SJCRH30 (cell line): ENCODE data around the gene ATRN. TPM values are rescaled to one million over a fixed set of nuclear protein-coding genes. Genes with fewer than 3 reads are reported as not detected.
"Not testable (repeated sequence)": the region's sequence is repeated elsewhere in the genome, so short reads cannot be mapped to it uniquely, and the experiment has no call there.

ENCODE experiments used
- DNase-seq, 2 experiments: peaks; one replicate each; pipeline ENCODE4 v3.0.0-alpha.2; 2015 to 2020
- H3K27ac ChIP-seq: fragments of 250-450 bp; sonication (Bioruptor Pico); 2 replicates; pipeline ENCODE4 v1.5.1; 2020; ENCODE audit warnings: mild to moderate bottlenecking, moderate library complexity
- H3K27me3 ChIP-seq: fragments of 250-450 bp; sonication (Bioruptor Pico); 2 replicates; pipeline ENCODE4 v1.5.1; 2020; ENCODE audit warnings: mild to moderate bottlenecking, moderate library complexity
- H3K36me3 ChIP-seq: fragments of 250-450 bp; sonication (Bioruptor Pico); 2 replicates; pipeline ENCODE4 v1.5.1; 2020; ENCODE audit warnings: mild to moderate bottlenecking, moderate library complexity
- H3K4me1 ChIP-seq: fragments of 250-450 bp; sonication (Bioruptor Pico); 2 replicates; pipeline ENCODE4 v1.5.1; 2020; ENCODE audit warnings: mild to moderate bottlenecking, moderate library complexity
- H3K4me3 ChIP-seq: fragments of 250-450 bp; sonication (Bioruptor Pico); 2 replicates; pipeline ENCODE4 v1.5.1; 2020; ENCODE audit warnings: mild to moderate bottlenecking, moderate library complexity
- H3K9me3 ChIP-seq: fragments of 250-450 bp; sonication (Bioruptor Pico); replicated peaks from 2 replicates; pipeline ENCODE4 v1.5.1; 2020; ENCODE audit warnings: mild to moderate bottlenecking, moderate library complexity
- total RNA-seq: library from RNA; depleted of rRNA; stranded (reverse); fragments of >200 nt; shearing (Covaris generic); gene quantifications from 2 replicates; pipeline ENCODE4 v1.2.3, GENCODE V29; 2014

The ATRN gene
- total RNA-seq, 1 experiment from 2014 or later = 27.9 TPM

GRCh38 chr20:3595541-3595940, 124.7 kb downstream of the ATRN start:
- no peak for DNase-seq
- H3K27me3 ChIP-seq = no peaks in the 10 kb centered on the region
- H3K27ac ChIP-seq = no peak overlapping the region
- H3K4me1 ChIP-seq = no peaks in the 10 kb centered on the region
- no peak overlapping the region for H3K4me3 ChIP-seq
- H3K9me3 ChIP-seq = no peaks in the 10 kb centered on the region
- peaks cover 25% of the 10 kb centered on the region for H3K36me3 ChIP-seq

- peak; percentile 6 to 9 for DNase-seq
- no peaks in the 10 kb centered on the region for H3K4me1 ChIP-seq
- no peak overlapping the region for H3K4me3 ChIP-seq
- no peak overlapping the region for H3K27ac ChIP-seq
- no peaks in the 10 kb centered on the region for H3K9me3 ChIP-seq
- H3K27me3 ChIP-seq = no peaks in the 10 kb centered on the region
- peaks cover 31% of the 10 kb centered on the region for H3K36me3 ChIP-seq
These were observed 132.3 kb downstream of the ATRN start for GRCh38 chr20:3603108-3603507.

GRCh38 chr20:3605386-3605886, 134.6 kb downstream of the ATRN start:
- H3K27ac ChIP-seq, DNase-seq, H3K4me1 ChIP-seq, H3K27me3 ChIP-seq, H3K9me3 ChIP-seq, H3K4me3 ChIP-seq: not testable (repeated sequence)
- peaks cover 24% of the 10 kb centered on the region; the same call in 1 of the 2 replicates for H3K36me3 ChIP-seq

DNA sequence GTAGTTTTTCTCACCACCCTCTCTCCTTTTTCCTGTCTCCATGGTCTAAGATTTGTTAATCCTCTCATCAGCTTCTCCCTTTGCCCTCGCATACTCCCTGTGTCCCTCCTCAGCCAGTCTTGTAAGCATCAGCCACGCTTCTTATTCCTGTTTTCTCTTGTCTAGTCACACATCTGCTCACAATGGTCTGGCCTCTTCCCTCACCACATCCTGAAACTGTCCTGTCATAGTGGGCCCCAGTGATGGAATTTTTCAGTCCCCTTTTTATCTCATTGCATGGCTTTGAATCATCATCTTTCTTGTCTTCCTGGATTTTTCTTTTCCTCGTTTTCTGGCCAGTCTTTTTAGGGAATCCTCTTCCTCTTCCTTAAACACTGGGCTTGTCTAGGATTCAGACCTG, 135.2 kb downstream of the ATRN start:
- H3K36me3 ChIP-seq = peaks cover 19% of the 10 kb centered on the region; the same call in 1 of the 2 replicates

DNA sequence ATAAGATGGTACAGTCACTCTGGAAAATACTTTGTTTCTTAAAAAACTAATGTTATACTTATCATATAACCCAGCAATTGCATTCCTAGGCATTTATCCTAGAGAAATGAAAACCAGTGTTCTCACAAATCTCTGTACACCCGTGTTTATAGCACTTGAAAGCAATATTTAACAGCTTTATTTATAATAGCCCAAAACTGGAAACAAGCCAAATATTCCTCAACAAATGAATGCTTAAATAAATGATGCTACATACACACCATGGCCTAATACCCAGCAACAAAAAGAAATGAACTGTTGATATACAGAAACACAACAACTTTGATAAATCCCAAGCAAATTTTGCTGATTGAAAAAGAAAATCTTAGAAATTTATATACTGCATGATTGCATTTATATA, 141.1 kb downstream of the ATRN start:
- Histone ChIP-seq H3K4me3 (no peak overlapping the region), H3K36me3 (no peaks in the 10 kb centered on the region; the same call in 1 of the 2 replicates), H3K9me3 (no peaks in the 10 kb centered on the region), H3K27ac (no peak overlapping the region), H3K27me3 (no peaks in the 10 kb centered on the region), H3K4me1 (no peaks in the 10 kb centered on the region)
- DNase-seq = no peak

More for the DNA sequence above, 135.2 kb downstream of the ATRN start:
- DNase-seq = no peak
- Histone ChIP-seq H3K27ac (no peak overlapping the region), H3K4me3 (no peak overlapping the region), H3K27me3 (no peaks in the 10 kb centered on the region), H3K4me1 (no peaks in the 10 kb centered on the region), H3K9me3 (no peaks in the 10 kb centered on the region)

- no peak overlapping the region for H3K27ac ChIP-seq
- DNase-seq = no peak
- H3K27me3 ChIP-seq = no peaks in the 10 kb centered on the region
- H3K4me1 ChIP-seq = no peaks in the 10 kb centered on the region
- no peaks in the 10 kb centered on the region for H3K9me3 ChIP-seq
- H3K4me3 ChIP-seq = no peak overlapping the region
- H3K36me3 ChIP-seq = no peaks in the 10 kb centered on the region; the same call in 1 of the 2 replicates
These were observed 142.2 kb downstream of the ATRN start for GRCh38 chr20:3612795-3613572.

GRCh38 chr20:3613821-3614440, 143.1 kb downstream of the ATRN start:
- Histone ChIP-seq H3K9me3 (no peaks in the 10 kb centered on the region), H3K4me1 (no peaks in the 10 kb centered on the region), H3K4me3 (no peak overlapping the region), H3K27me3 (no peaks in the 10 kb centered on the region), H3K36me3 (no peaks in the 10 kb centered on the region; the same call in 1 of the 2 replicates), H3K27ac (no peak overlapping the region)
- DNase-seq = no peak

DNA sequence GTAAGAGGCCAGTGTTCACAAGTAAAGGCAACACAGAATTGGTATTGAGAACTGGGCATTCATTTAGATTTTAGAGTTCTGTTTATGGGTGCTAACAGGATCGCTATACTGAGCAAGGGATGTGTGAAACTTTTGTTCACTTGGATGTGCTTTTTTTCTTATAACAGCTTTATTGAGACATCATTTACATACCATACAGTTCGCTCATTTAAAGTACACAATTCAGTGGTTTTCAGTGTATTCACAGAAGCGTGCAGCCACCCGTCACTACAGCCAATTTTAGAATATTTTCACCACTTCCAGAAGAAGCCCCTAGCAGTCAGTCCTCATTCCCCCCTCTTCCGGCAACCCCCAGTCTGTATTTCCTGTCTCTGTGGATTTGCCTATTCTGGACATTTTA, 143.6 kb downstream of the ATRN start:
- H3K36me3 ChIP-seq = no peaks in the 10 kb centered on the region; the same call in 1 of the 2 replicates
- H3K27ac ChIP-seq = no peak overlapping the region
- no peaks in the 10 kb centered on the region for H3K9me3 ChIP-seq

DNA sequence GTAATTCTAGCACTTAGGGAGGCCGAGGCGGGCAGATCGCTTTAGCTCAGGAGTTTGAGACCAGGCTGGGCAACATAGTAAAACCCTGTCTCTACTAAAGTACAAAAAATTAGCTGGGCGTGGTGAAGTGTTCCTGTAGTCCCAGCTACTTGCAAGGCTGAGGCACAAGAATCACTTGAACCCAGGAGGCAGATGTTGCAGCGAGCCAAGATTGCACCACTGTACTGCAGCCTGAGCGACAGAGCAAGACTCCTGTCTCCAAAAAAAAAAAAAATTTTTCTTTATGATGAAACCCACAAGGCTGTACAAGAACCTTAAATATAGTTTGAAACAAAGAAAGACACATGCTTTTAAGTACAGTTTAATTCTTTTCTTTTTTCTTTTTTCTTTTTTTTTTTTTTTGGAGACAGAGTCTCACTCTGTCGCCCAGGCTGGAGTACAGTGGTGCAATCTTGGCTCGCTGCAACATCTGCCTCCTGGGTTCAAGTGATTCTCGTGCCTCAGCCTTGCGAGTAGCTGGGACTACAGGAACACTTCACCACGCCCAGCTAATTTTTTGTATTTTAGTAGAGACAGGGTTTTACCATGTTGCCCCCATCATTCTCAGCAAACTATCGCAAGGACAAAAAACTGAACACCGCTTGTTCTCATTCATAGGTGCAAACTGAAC, 144.5 kb downstream of the ATRN start:
- not testable (repeated sequence) for H3K4me3 ChIP-seq, H3K9me3 ChIP-seq, DNase-seq, H3K36me3 ChIP-seq, H3K4me1 ChIP-seq, H3K27me3 ChIP-seq, H3K27ac ChIP-seq

More for the DNA sequence above, 143.6 kb downstream of the ATRN start:
- no peaks in the 10 kb centered on the region for H3K27me3 ChIP-seq
- H3K4me1 ChIP-seq = no peaks in the 10 kb centered on the region
- no peak for DNase-seq
- H3K4me3 ChIP-seq = no peak overlapping the region

GRCh38 chr20:3616250-3616649, 145.4 kb downstream of the ATRN start:
- Histone ChIP-seq H3K27ac (no peak overlapping the region), H3K27me3 (no peaks in the 10 kb centered on the region), H3K9me3 (no peaks in the 10 kb centered on the region), H3K36me3 (no peaks in the 10 kb centered on the region; the same call in 1 of the 2 replicates), H3K4me1 (no peaks in the 10 kb centered on the region), H3K4me3 (no peak overlapping the region)
- no peak for DNase-seq

DNA sequence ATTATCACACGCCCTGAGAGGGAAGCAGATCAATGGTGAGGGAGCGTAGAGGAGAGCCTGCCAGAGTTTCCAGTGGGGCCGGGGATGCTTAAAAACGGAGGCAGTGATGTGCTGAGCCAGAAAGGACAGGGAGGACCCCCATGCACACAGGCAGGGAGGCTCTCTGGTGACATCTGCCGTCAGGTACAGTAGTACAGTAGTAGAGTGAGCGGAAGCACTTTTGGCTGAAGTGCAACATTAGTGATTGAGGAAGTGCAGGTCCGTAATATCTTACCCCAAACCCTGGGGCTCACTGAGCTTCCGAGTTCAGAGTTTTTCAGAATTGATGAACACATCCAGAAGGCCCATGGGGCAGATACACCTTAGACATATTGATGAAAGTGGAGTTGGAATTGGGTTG, 150.3 kb downstream of the ATRN start:
- no peaks in the 10 kb centered on the region for H3K27me3 ChIP-seq
- no peaks in the 10 kb centered on the region for H3K9me3 ChIP-seq
- no peak overlapping the region for H3K27ac ChIP-seq
- no peaks in the 10 kb centered on the region for H3K4me1 ChIP-seq
- no peak for DNase-seq
- H3K4me3 ChIP-seq = no peak overlapping the region
- H3K36me3 ChIP-seq = peaks cover 4% of the 10 kb centered on the region; the same call in 1 of the 2 replicates

DNA sequence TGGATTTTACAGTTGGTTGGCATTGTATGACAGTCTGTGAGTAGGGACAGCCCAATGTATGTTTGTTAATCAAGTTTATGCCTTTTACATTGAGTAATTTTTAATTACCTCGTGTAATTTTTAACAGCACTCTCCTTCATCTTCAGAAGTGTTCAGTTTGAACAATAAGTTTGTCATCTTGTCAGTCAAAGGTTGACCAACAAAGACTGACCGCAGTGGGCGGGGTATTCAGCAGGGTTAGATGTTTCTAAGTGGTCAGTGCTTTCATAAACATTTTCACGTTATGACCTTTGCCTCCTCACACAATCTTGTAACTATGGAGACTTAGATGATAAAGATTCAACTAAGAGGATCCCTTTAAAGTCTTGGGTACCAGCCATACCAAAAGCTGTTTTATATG, 151.6 kb downstream of the ATRN start:
- peaks cover 8% of the 10 kb centered on the region; the same call in 1 of the 2 replicates for H3K36me3 ChIP-seq
- H3K27ac ChIP-seq = no peak overlapping the region
- no peaks in the 10 kb centered on the region for H3K27me3 ChIP-seq
- H3K9me3 ChIP-seq = no peaks in the 10 kb centered on the region
- no peak for DNase-seq
- no peaks in the 10 kb centered on the region for H3K4me1 ChIP-seq
- H3K4me3 ChIP-seq = no peak overlapping the region

DNA sequence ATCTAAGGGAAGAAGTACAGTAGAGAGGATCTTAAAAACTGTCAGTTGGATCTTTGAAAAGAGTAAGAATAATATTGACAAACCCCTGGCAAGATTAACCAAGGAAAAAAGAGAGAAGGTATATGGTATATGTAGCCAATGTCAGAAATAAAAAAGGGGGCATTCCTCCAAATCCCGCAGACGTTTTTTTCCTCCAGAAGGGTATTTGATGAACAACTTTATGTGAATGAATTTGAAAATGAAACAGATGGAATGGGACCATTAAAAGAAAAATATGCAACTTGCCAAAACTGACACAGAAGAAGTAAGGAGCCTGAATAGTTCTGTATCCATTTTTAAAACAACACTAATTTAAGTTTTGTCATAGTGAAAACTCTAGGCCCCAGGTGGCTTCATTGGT, 156.7 kb downstream of the ATRN start:
- Histone ChIP-seq H3K27me3 (no peaks in the 10 kb centered on the region), H3K27ac (no peak overlapping the region), H3K4me1 (no peaks in the 10 kb centered on the region), H3K36me3 (peaks cover 12% of the 10 kb centered on the region; the same call in 1 of the 2 replicates), H3K9me3 (no peaks in the 10 kb centered on the region), H3K4me3 (no peak overlapping the region)
- DNase-seq = no peak

DNA sequence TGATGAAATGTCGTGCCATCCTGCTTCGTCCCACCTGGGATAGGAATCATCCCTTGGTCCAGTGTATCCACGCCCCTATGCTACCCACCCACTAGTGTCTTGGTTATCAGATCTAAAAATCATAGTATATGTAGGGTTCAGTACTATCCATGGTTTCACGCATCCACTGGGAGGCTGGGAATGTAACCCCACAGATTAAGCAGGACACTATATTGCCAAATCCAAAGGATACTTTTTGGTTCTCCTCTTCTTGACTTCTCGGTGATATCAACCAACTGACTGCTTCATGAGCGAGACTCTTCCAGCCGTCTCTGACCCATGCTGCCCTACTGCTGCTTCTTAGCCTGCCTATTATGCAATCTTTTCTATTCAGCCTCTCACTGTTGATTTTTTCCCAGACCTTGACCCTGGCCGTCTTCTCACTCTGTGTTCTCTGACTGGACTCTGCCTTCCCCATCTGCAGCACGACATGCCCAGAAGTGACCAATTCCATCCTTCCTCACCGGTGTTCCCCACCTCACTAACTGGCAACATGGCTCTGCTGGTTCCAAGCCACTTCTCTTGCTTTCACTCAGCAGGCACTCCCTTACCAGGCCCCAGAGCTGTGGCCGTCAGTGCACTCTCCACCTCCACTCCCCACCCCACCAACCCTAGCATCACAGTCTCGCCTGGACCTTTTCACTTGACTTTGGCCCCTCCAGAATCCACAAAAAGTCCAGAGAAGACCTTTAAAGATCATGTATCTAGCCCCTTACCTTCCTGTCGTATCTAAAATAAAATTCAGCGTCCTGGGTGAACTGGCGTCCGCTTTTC, 157.9 kb downstream of the ATRN start:
- Histone ChIP-seq H3K4me1 (no peaks in the 10 kb centered on the region), H3K9me3 (no peaks in the 10 kb centered on the region), H3K27ac (no peak overlapping the region), H3K27me3 (no peaks in the 10 kb centered on the region), H3K4me3 (no peak overlapping the region), H3K36me3 (peaks cover 12% of the 10 kb centered on the region; the same call in 1 of the 2 replicates)
- no peak for DNase-seq
